ENCODE data around the gene PPP1R3E.
A peak's percentile ranks its signal among the peaks of the same experiment; 100 is the strongest.

PPP1R3E gene

DNA sequence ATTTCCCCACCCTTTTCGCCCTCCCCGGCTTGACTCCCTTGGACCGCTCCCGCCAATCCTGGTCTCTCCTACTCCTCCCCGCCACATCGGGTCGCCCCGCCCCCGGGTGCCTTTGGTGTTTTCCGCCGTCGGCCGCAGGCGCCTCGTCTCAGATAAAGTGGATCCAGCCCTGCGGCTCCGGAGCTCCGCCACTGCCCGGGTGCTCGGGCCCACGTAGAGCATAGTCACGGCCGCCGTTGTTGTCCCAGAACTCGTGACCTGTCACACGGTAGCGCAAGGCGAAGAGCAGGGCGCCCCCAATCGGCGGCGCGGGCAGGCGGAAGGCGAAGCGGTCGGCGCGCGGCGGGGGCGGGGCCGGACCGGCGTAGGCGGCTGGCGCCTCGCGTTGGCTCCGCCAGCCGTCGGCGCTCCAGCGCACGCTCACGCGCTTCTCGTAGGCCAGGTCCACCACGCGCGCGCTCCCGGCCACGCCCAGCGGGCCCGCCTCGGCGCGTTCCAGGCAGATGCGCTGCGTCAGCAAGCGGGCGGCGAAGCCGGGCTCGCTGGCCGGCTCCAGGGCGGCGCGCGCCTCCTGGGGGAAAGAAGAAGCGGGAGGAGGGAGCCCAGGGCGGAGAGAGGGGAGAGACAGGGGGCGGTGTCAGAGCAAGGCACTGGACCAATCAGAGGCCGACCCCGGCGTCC is 1.2 kb downstream of the PPP1R3E start:
- TF ChIP-seq, protein P1, sequence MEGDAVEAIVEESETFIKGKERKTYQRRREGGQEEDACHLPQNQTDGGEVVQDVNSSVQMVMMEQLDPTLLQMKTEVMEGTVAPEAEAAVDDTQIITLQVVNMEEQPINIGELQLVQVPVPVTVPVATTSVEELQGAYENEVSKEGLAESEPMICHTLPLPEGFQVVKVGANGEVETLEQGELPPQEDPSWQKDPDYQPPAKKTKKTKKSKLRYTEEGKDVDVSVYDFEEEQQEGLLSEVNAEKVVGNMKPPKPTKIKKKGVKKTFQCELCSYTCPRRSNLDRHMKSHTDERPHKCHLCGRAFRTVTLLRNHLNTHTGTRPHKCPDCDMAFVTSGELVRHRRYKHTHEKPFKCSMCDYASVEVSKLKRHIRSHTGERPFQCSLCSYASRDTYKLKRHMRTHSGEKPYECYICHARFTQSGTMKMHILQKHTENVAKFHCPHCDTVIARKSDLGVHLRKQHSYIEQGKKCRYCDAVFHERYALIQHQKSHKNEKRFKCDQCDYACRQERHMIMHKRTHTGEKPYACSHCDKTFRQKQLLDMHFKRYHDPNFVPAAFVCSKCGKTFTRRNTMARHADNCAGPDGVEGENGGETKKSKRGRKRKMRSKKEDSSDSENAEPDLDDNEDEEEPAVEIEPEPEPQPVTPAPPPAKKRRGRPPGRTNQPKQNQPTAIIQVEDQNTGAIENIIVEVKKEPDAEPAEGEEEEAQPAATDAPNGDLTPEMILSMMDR (IDR thresholded peaks at IDR 0.05): peak; percentile 95

DNA sequence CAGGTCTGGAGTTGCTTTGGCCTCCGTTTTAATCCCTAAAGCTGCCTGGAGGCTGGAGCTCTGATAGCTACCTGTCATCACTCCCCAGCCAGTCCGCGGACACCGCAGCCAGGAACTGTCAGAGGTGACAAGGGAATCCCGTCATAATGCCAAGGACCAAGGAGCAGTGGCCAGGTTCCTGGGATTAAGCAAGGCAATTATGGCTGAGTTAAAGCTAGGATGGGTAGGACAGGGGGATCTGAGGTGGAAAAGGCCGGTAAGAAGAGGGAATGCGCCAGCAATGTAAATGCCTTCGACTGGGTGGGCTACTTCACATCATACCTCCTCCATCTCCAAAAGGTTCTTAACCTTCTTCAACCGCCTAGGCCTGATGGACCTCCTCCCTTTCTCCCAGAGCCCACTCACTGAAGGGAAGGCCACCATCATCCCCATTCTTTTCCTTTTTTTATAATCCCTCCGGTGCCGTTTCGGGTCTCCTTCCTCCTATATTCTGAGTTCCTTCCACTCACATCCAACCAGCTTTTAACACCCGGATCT is 1.9 kb downstream of the PPP1R3E start:
- TF ChIP-seq, protein P1 (IDR thresholded peaks at IDR 0.05): no peak

DNA sequence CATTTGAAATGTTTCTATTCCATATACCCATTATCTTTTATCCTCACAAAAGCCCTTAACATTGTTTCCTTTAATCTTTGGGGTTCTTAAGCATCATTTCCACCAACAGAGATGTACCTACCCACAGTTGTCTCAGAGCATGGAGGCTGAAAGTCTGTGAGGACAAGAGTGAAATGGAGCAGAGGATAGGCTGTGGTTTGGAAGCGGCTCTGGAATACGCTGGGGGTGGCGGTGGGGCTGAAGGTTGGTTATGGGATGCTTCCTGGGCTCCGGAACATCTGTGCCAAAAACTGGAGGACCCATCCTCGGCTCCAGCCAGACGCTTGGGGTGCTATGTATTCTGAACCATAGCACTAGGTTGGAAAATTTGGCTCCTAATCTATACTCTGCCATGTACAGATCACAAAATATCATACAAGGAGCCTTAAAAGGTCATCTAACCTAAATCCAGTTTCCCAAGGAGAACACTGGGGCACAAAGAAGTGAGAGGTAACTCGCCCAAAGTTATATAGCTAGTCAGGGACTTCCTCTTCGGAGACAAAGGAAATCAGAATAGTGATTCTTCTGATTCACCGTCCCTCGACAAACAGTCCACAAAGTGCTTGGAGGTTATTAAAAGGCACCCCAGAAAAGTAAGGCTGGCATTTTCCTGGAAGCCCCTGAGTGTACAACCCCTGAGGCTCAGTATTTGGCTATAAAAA is 2.5 kb downstream of the PPP1R3E start:
- TF ChIP-seq, protein P1 (IDR thresholded peaks at IDR 0.05): 0 out of 2 replicates have a peak, but pooled peaks have one; percentile 7

DNA sequence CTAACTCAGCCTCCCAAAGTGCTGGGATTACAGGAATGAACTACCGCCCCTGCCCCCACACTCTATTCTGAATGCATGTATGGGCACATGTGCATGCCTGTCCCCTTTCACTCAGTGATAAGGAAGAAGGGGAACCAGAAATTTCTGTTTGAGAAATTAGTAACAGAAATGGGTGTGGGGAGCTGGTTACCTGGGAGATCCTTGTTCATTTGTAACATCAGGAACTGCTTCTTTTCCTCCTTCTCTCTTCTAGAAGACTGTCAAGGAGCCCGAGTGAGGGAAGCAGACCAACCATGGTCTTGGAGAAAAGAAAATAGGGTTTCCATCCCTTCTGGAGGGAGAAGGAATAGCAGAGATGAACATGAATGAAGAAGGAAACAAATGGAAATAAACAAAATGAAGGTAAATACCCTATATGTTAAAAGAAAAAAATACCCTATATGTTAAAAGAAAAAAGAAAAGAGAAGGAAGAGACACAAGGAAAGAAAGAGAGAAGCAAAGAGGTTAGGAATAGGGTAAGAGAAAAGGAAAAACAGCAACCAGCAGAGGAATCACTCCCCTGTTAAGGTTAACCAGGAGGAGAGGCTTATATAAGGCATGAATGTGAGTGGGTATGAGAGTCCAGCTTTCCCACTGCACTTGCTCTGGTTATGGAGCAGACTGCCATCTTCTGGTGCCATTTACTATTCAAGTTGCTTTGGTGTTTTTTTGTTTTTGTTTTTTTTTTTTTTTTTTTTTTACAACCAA is 3.3 kb downstream of the PPP1R3E start:
- TF ChIP-seq, protein P1 (IDR thresholded peaks at IDR 0.05): peak; percentile 44; the same call in 1 of the 2 replicates

DNA sequence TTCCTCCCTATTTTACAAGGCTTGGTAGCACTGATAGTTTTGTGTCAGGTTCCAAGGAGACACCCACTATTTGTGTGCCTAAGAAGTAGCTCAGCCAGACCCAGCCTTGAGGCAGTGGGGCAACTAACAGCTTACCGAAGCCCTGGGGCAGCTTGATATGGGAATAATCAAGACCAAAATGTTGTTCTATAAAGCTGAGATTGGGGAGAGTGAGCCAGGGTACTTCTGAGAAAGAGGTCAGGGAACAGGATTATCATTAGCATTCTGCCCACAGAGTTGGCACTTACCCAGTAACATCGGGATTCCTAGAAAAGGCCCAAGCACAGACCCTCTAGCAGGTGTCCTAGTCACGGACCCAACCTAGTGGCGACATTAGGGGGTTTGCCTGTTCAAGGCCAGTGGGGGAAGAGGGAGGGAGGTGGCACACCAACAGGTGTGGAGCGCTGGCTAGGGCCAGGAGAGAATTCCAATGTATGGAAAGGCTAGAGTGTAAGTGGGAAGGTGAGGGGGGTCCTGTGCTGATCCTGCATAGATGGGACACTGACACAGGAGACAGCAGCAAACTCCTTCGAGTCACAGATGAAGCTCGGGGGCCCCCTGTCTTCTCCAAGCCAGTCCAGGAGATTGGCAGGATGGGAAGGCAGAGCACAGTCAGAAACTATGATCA is 4.9 kb downstream of the PPP1R3E start:
- TF ChIP-seq, protein P1 (IDR thresholded peaks at IDR 0.05): no peak

DNA sequence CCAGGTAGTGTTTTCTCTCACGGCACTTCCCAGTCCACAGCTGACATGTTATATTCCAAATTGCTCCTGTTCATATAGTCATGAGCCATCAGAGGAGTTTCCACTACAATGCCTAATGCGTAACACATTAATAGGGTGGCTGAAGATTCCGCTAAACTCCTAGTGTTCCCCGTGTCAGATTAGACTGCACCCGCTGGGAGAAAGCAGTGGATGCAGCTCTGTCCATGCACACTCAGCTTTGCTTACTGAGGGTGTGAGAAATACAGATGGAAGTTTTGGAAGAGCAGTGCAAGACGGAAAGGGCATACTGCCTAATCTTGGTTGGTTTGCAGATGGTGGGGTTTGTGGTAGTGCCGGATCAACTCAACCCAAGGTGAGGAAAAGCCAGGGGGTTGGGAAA is 5.6 kb downstream of the PPP1R3E start:
- TF ChIP-seq, protein P1 (IDR thresholded peaks at IDR 0.05): no peak
